Common myeloid progenitor, CD34-positive (primary cell): ENCODE data around the gene USP17L17.
A peak's percentile ranks its signal among the peaks of the same experiment; 100 is the strongest.
"Not testable (repeated sequence)": the region's sequence is repeated elsewhere in the genome, so short reads cannot be mapped to it uniquely, and the experiment has no call there.

ENCODE experiments used
- CTCF ChIA-PET: fragments of 350-600 bp; sonication (Branson Sonifier 250); formaldehyde crosslinking; loops from one replicate; lab custom pipeline; 2021; ENCODE audit warnings: antibody characterized with exemption; lab: Charles Lee
- POLR2A ChIA-PET: fragments of 350-600 bp; sonication (Branson Sonifier 250); formaldehyde crosslinking; loops from one replicate; lab custom pipeline; 2021; ENCODE audit warnings: antibody characterized with exemption; lab: Charles Lee
- DNase-seq, 3 donors: peaks; one replicate each; pipeline versions ENCODE4 v3.0.0 to v3.0.0-alpha.2; 2013
- H3K27ac ChIP-seq, 2 experiments: 1 replicate in 1 of 2; 2 replicates in 1 of 2; pipeline ENCODE4 v1.7.0; 2013; ENCODE audit warnings: inconsistent platforms in 2 of 2, low read length in 2 of 2, mild to moderate bottlenecking in 2 of 2, low read depth in 1 of 2, moderate library complexity in 1 of 2; ENCODE audit not compliant: severe bottlenecking in 2 of 2, insufficient read depth in 1 of 2, poor library complexity in 1 of 2
- H3K27me3 ChIP-seq, 5 experiments: replicated peaks in 2 of 5; 1 replicate in 3 of 5; 2 replicates in 2 of 5; pipeline versions ENCODE4 v1.6.1 to v1.7.0; 2013; ENCODE audit warnings: low read length in 4 of 5, mild to moderate bottlenecking in 2 of 5, moderate library complexity in 2 of 5, inconsistent platforms in 1 of 5; ENCODE audit not compliant: insufficient read depth in 5 of 5, control insufficient read depth in 4 of 5
- H3K36me3 ChIP-seq, 4 experiments: 1 replicate in 2 of 4; 2 replicates in 2 of 4; pipeline versions ENCODE4 v1.6.1 to v1.7.0; 2013; ENCODE audit warnings: low read length in 3 of 4, control low read depth in 1 of 4, mild to moderate bottlenecking in 1 of 4; ENCODE audit not compliant: control insufficient read depth in 4 of 4, insufficient read depth in 4 of 4
- H3K4me1 ChIP-seq, 4 experiments: 1 replicate in 3 of 4; 2 replicates in 1 of 4; pipeline versions ENCODE4 v1.6.1 to v1.7.1; 2013; ENCODE audit warnings: low read length in 3 of 4, mild to moderate bottlenecking in 3 of 4, control low read depth in 1 of 4, inconsistent platforms in 1 of 4, moderate library complexity in 1 of 4; ENCODE audit not compliant: control insufficient read depth in 4 of 4, insufficient read depth in 4 of 4; ENCODE audit errors: control extremely low read depth in 1 of 4
- H3K4me3 ChIP-seq, 7 experiments: 1 replicate in 4 of 7; 2 replicates in 3 of 7; pipeline versions ENCODE4 v1.5.1 to v1.7.0; 2013; ENCODE audit warnings: mild to moderate bottlenecking in 7 of 7, low read length in 6 of 7, moderate library complexity in 6 of 7, inconsistent platforms in 2 of 7, low read depth in 2 of 7, control low read depth in 1 of 7; ENCODE audit not compliant: insufficient read depth in 4 of 7, control insufficient read depth in 1 of 7; ENCODE audit errors: extremely low read depth in 1 of 7
- H3K9me3 ChIP-seq, 5 experiments: 1 replicate in 4 of 5; 2 replicates in 1 of 5; pipeline versions ENCODE4 v1.6.1 to v1.7.1; 2013; ENCODE audit warnings: low read length in 4 of 5, mild to moderate bottlenecking in 2 of 5, inconsistent platforms in 1 of 5, low read depth in 1 of 5, moderate library complexity in 1 of 5; ENCODE audit not compliant: control insufficient read depth in 4 of 5, insufficient read depth in 2 of 5; ENCODE audit errors: control extremely low read depth in 1 of 5
- WGBS: methylation state at CpG from one replicate; pipeline ENCODE4 v1.1.5; 2013; ENCODE audit not compliant: insufficient coverage; 5-methylcytosine and 5-hydroxymethylcytosine counted together

Gene USP17L17

DNA sequence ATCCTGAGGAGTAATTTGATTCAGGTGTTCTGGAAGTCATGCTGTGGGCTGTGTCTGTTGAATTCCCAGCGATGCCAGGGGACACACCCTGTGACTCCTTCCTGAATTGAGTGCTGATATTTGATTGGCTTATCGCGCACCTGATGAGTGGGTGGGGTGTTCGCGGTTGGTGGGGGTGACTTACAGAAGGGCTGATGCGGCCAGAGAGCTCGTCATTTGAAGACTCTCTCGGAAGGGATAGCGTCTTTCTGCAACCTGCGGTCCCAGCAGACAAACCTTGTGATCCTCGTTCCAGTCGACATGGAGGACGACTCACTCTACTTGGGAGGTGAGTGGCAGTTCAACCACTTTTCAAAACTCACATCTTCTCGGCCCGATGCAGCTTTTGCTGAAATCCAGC lies 9.6 kb upstream of the USP17L17 start, which contains the start of gene USP17L15:
TSS of gene USP17L15 (plus strand) at position 301 of the 400 bp plus-strand sequence. CDS start at position 301, 0 bp downstream.
- H3K36me3 ChIP-seq, H3K27ac ChIP-seq, POLR2A ChIA-PET, DNase-seq, H3K4me1 ChIP-seq, H3K4me3 ChIP-seq, CTCF ChIA-PET, H3K9me3 ChIP-seq, H3K27me3 ChIP-seq: not testable (repeated sequence)
- no CpG with 5 or more reads among the region's 15 CpGs for WGBS

DNA sequence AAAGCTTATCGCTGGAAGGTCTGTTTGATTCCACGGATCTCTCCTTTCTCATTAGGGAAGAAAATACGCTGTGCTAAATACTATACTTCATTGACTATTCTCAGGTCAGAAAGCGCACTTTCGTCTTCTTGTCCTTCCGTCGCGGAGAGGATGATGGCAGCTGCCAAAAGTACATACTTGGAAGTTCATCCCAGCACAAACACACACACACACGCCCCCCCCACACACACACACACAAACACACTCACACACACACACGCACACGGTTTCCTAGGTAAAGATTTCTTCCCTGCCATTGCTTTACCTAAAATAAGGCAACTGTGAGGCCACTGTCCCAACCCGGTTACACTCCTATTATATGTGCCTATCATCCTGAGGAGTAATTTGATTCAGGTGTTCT lies 5.2 kb upstream of the USP17L17 start:
- CTCF ChIA-PET, H3K4me1 ChIP-seq, POLR2A ChIA-PET, H3K27ac ChIP-seq, H3K4me3 ChIP-seq, H3K9me3 ChIP-seq, H3K27me3 ChIP-seq, H3K36me3 ChIP-seq: not testable (repeated sequence)
- DNase-seq = peak in 1 of 3 donors; percentile 0
- no CpG with 5 or more reads among the region's 12 CpGs for WGBS

DNA sequence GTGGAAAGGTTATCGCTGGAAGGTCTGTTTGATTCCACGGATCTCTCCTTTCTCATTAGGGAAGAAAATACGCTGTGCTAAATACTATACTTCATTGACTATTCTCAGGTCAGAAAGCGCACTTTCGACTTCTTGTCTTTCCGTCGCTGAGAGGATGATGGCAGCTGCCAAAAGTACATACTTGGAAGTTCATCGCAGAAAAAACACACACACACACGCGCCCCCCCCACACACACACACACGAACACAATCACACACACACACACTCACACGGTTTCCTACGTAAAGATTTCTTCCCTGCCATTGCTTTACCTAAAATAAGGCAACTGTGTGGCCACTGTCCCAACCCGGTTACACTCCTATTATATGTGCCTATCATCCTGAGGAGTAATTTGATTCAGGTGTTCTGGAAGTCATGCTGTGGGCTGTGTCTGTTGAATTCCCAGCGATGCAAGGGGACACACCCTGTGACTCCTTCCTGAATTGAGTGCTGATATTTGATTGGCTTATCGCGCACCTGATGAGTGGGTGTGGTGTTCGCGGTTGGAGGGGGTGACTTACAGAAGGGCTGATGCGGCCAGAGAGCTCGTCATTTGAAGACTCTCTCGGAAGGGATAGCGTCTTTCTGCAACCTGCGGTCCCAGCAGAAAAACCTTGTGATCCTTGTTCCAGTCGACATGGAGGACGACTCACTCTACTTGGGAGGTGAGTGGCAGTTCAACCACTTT lies 4.4 kb downstream of the USP17L17 start, which contains the start of gene USP17L18:
TSS of gene USP17L18 (plus strand) at position 678 of the 728 bp plus-strand sequence. CDS start at position 678, 0 bp downstream.
- H3K27ac ChIP-seq, CTCF ChIA-PET, POLR2A ChIA-PET, H3K4me1 ChIP-seq, H3K36me3 ChIP-seq, H3K27me3 ChIP-seq, H3K9me3 ChIP-seq, H3K4me3 ChIP-seq, DNase-seq: not testable (repeated sequence)
- WGBS = no CpG with 5 or more reads among the region's 26 CpGs

DNA sequence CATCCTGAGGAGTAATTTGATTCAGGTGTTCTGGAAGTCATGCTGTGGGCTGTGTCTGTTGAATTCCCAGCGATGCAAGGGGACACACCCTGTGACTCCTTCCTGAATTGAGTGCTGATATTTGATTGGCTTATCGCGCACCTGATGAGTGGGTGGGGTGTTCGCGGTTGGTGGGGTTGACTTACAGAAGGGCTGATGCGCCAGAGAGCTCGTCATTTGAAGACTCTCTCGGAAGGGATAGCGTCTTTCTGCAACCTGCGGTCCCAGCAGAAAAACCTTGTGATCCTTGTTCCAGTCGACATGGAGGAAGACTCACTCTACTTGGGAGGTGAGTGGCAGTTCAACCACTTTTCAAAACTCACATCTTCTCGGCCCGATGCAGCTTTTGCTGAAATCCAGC lies 9.4 kb downstream of the USP17L17 start, which contains the start of gene USP17L19:
TSS of gene USP17L19 (plus strand) at position 301 of the 400 bp plus-strand sequence. CDS start at position 301, 0 bp downstream.
- CTCF ChIA-PET, DNase-seq, H3K27me3 ChIP-seq, POLR2A ChIA-PET, H3K9me3 ChIP-seq, H3K27ac ChIP-seq, H3K36me3 ChIP-seq, H3K4me3 ChIP-seq, H3K4me1 ChIP-seq: not testable (repeated sequence)
- no CpG with 5 or more reads among the region's 13 CpGs for WGBS

DNA sequence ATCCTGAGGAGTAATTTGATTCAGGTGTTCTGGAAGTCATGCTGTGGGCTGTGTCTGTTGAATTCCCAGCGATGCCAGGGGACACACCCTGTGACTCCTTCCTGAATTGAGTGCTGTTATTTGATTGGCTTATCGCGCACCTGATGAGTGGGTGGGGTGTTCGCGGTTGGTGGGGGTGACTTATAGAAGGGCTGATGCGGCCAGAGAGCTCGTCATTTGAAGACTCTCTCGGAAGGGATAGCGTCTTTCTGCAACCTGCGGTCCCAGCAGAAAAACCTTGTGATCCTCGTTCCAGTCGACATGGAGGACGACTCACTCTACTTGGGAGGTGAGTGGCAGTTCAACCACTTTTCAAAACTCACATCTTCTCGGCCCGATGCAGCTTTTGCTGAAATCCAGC lies 14.1 kb downstream of the USP17L17 start, which contains the start of gene USP17L20:
TSS of gene USP17L20 (plus strand) at position 301 of the 400 bp plus-strand sequence. CDS start at position 301, 0 bp downstream.
- H3K4me1 ChIP-seq, DNase-seq, POLR2A ChIA-PET, CTCF ChIA-PET, H3K27me3 ChIP-seq, H3K27ac ChIP-seq, H3K9me3 ChIP-seq, H3K4me3 ChIP-seq, H3K36me3 ChIP-seq: not testable (repeated sequence)
- no CpG with 5 or more reads among the region's 15 CpGs for WGBS

DNA sequence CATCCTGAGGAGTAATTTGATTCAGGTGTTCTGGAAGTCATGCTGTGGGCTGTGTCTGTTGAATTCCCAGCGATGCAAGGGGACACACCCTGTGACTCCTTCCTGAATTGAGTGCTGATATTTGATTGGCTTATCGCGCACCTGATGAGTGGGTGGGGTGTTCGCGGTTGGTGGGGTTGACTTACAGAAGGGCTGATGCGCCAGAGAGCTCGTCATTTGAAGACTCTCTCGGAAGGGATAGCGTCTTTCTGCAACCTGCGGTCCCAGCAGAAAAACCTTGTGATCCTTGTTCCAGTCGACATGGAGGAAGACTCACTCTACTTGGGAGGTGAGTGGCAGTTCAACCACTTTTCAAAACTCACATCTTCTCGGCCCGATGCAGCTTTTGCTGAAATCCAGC lies 18.9 kb downstream of the USP17L17 start, which contains the start of gene USP17L21:
TSS of gene USP17L21 (plus strand) at position 301 of the 400 bp plus-strand sequence. CDS start at position 301, 0 bp downstream.
- H3K36me3 ChIP-seq, H3K27ac ChIP-seq, H3K4me3 ChIP-seq, DNase-seq, H3K9me3 ChIP-seq, H3K4me1 ChIP-seq, CTCF ChIA-PET, POLR2A ChIA-PET, H3K27me3 ChIP-seq: not testable (repeated sequence)
- no CpG with 5 or more reads among the region's 13 CpGs for WGBS

DNA sequence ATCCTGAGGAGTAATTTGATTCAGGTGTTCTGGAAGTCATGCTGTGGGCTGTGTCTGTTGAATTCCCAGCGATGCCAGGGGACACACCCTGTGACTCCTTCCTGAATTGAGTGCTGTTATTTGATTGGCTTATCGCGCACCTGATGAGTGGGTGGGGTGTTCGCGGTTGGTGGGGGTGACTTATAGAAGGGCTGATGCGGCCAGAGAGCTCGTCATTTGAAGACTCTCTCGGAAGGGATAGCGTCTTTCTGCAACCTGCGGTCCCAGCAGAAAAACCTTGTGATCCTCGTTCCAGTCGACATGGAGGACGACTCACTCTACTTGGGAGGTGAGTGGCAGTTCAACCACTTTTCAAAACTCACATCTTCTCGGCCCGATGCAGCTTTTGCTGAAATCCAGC lies 23.6 kb downstream of the USP17L17 start, which contains the start of gene USP17L22:
TSS of gene USP17L22 (plus strand) at position 301 of the 400 bp plus-strand sequence. CDS start at position 301, 0 bp downstream.
- H3K27me3 ChIP-seq, H3K36me3 ChIP-seq, POLR2A ChIA-PET, H3K4me1 ChIP-seq, H3K27ac ChIP-seq, DNase-seq, H3K4me3 ChIP-seq, CTCF ChIA-PET, H3K9me3 ChIP-seq: not testable (repeated sequence)
- WGBS = no CpG with 5 or more reads among the region's 15 CpGs
